HG03378 (cell line): Measurements from ENCODE around the gene C11orf52.
"Not testable (repeated sequence)": the region's sequence is repeated elsewhere in the genome, so short reads cannot be mapped to it uniquely, and the experiment has no call there.

Experiments
- ATAC-seq: cut with Tn5 transposase; IDR thresholded peaks from one replicate; pipeline ENCODE4 v1.9.1; 2021; ENCODE audit warnings: mild to moderate bottlenecking, moderate library complexity; ENCODE audit not compliant: unreplicated experiment

The C11orf52 gene

DNA sequence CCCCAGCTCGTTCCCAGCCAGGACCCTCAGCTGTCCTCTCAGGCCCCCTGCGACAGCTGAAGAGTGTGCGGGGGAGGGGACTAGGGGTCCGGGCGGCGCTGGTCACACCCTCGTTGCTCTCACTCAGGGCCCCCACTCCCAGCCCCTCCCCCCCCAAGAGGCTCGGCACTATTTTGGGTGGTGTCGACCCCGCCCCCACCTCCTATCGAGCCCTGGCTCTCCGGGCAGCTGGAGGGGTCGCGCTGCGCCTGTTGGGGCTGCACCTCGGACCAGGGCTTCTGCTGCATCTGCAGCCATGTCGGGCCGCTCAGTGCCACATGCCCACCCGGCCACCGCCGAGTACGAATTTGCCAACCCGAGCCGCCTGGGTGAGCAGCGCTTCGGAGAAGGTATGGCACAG lies 6.2 kb upstream of the C11orf52 start, which contains the start of gene HSPB2:
Gene HSPB2, plus strand, starts transcription at position 200 of the 400 bp plus-strand sequence. Its CDS starts 96 bp downstream, at position 296.
- no peak for ATAC-seq

DNA sequence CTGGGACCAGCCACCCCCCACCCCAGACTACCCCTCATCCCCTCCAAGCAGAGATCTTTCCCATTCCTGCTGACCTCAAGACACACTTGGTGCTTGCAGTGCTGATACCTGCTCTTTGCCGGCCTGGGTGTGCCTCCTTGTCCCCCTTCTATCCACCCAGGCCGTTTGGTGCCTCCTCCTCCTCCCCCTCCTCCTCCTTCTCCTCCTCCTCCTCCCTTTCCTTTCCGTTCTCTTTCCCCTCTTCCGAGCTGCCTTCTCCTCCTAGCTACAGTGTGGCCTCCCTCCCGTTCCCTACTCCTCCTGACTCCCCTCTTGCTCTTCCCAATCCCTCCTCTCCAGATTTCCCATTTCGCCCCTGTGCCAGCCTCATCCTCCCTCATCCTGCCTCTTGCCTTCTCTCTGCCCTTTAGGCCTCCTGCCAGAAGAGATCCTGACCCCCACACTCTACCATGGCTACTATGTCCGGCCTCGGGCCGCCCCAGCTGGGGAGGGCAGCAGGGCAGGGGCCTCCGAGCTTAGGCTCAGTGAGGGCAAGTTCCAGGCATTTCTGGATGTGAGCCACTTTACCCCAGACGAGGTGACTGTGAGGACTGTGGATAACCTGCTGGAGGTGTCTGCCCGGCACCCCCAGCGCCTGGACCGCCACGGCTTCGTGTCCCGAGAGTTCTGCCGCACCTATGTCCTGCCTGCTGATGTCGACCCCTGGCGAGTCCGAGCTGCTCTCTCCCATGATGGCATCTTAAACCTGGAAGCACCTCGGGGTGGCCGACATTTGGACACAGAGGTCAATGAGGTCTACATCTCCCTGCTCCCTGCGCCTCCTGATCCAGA lies 5.5 kb upstream of the C11orf52 start:
- no peak for ATAC-seq

DNA sequence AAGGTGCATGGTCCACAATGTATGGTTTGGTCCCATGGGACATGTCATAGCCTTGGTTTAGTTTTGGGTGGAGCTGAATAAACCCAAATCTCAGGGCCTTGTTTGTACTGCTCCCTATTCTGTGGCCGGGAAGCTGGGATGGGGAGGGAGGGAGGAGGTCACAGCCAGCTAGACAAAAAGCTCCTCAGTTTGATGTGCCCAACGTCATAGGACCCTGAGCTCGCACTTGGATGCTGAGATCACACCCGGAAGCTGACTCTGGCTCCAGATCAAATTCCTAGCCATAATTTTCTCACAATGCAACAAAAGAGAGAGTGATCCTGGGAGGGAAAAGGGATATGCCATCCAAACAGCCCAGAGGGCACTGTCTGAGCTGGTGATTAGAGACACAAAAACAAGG lies 4.7 kb upstream of the C11orf52 start:
- ATAC-seq, result no peak

DNA sequence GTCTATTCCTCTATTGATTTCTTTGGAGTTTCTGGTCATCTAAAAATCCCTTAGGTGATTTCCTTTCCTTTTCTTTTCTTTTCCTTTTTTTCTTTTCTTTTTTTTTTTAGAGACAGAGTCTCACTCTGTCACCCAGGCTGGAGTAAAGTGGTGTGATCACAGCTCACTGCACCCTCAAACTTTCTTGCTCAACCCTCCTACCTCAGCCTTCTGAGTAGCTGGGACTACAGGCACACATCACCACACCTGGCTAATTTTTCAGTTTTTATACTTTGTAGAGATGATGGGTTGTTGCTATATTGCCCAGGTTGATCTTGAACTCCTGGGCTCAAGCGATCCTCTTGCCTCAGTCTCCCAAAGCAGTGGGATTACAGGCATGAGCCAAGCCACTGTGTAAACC lies 1.9 kb upstream of the C11orf52 start:
- no peak for ATAC-seq

DNA sequence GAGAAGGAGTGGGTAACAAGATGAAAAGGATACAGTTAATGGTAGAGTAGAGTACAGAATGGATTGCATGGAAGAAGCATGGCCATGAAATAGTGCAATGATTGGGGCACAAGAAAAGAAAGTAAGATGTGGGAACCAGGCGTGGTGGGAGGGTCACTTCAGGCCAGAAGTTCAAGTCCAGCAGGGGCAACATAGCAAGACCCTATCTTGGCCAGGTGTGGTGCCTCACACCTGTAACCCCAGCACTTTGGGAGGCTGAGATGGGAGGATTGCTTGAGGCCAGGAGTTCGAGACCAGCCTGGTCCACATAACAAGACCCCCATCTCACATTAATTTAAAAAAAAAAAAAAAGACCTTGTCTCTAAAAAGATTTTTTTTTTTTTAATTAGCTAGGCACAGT lies 1.4 kb upstream of the C11orf52 start:
- no peak for ATAC-seq

DNA sequence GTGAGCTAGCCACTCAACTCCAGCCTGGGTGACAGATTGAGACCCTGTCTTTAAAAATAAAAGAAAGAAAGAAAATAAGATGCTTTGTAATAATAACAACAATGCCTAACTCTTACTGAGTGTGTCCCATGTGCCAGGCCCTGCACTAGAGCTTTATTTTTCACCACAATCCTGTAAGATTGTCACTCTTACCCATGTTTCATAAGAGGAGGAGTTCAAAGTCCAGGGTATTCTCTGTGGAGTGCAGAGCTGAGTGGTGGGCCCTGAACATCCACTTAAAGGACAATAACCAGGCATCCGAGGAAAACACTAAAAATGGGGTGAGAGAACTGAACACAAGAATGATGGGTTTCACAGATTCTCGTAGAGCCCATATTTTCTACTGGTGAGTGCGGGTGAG lies 925 bp upstream of the C11orf52 start:
- ATAC-seq, result no peak

DNA sequence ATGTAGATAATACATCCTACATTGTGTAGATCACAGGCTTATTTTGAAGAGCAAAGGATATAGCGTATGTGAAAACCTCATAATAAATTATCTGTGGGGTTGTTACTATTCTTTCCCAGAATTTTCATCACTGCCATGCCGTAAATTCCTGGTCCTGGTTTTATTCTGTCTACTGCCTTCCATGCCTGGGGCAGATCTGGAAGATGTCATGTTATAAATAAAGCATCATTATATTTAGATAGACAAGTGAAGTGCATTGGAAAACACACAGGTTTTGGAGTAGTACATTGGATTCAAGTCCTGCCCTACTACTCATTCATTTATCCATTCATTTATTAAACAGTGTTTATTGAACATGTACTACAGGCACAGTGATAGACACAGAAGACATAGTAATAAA lies 2.2 kb downstream of the C11orf52 start:
- ATAC-seq, result no peak

DNA sequence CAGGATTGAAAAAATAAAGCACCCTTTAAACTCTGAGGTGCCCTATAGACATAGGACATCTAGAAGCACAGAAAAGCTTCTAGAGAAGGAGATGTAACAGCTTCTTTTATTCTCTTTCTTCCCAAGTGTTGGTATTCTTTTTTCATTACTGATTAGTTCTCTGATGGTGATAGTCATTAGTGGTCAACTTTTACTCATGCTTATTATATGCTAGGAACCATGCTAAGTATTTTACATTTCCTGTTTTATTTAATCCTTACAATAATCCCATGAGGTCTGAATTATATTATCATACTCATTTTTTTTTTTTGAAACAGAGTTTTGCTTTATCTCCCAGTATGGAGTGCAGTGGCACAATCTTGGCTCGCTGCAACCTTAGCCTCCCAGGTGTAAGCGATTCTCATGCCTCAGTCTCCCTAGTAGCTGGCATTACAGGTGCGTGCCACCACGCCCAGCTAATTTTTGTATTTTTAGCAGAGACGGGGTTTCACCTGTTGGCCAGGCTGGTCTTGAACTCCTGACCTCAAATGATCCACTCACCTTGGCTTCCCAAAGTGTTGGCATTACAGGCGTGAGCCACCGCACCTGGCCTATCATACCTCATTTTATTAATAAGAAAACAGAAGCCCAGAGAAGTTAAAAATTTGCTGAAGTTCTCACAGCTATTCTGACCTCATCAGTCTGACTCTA lies 3.0 kb downstream of the C11orf52 start:
- ATAC-seq, result no peak

DNA sequence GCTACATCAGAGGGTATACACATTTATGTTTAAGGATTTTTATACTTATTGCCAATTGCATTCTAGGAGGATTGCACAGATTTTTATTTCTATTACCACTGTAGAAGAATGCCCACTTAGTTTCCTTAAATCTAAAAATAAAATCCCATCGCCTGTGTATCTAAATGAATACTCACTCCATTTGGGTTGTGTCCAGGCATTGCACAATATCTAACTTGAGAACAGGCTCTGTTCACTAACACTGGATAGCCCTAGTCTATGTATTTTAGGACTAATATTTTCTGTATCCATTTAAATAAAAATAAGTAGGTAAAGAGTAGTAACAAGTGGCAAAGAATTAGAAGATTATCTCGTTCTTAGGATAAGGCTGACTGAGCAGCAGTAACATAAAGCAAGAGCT lies 4.1 kb downstream of the C11orf52 start:
- ATAC-seq, result no peak

DNA sequence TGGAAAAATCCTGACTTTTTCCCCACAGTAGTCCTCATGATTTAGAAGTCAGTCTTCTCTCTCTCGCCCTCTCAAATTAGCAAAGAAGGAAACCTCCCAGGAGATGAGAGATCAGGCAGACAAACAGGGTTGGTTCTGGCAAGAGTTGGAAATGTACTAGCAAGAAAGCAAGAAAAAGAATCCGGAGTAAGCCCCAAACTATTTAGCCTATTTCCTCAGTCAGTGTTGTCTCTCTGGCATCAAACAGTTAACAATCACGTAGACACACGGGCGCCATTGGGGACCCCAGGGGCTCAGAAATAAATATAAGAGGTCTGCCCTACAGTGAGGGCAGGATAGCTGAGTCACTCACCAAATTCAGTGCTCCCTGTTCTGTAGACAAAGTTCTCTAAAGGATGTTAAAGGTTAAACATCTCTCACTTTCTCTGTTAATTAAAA lies 4.7 kb downstream of the C11orf52 start:
- no peak for ATAC-seq

DNA sequence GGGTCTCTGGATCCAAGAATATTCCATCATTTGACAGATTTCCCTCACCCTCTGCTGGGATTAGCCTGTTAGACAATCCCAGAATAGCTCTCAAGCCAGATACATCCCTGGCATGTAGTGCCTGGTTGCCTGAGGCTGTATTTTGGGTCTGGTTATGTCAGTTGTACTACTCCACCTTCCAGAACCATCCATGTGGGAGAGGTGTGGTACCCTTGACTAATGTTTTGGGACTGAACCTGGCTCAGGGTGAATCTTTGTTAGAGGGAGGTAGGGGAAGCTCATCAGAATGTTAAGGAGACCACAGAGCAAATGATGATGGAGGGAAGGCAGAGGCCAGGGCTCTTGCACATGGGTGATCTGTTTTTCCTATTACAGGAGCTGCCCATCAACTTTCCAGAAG lies 5.2 kb downstream of the C11orf52 start:
- no peak for ATAC-seq

DNA sequence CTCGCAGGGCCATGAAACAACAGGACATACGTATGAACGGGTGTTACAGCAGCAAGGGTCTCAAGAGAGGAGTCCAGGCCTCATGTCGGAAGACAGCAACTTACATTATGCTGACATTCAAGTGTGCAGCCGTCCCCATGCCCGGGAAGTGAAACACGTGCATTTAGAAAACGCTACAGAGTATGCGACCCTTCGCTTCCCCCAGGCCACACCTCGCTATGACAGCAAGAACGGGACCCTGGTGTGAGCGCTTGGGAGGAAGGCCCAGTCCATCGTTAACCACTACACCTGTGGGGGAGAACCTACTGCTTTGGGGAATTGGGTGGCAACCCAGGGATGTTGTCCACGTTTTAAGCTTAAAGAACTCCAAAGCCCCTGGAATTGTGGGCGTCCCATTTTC lies 7.2 kb downstream of the C11orf52 start:
- ATAC-seq, result no peak

DNA sequence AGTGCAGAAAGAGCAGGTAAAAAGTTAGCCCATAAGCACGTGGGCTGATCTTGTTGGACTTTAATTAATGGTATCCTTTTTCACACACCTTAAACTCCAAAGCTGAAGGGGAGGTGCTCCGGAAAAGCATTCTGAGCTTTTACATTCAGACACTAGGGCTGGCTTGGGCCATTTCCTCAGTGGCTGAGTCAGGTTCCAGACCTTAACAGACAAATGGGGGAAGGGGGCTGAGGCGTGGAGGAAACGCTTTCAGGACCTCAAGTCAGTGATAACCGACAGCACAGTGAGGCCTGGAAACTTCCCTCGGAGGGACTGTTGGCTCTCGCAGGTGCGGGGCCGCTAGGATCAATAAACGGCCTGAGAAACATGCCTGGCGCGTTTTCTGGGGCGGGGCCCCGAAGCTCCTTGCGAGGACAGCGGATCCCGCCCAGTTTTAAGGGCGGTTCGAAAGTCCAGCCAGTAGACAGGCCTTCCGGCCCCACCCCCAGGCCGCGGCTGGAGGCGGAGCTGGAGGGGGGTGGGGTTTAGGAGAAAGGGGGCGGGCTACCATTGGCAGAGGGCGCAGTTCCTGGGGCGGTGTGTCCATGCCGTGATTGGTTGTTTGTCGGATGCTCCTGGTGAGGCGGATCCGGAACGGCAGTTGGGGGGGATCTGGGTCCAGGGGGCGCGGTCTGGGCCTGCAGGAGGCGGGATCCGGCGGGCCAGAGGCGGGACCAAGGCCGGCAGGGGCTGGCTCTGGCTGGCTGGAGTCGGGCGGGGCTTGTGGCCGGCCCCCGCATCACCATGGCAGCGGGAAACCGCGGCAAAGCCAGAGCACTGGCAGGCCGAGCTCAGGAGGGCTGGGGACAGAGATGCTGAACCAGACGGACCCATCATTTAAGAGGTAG lies 8.0 kb downstream of the C11orf52 start:
- peak; percentile 83 for ATAC-seq

DNA sequence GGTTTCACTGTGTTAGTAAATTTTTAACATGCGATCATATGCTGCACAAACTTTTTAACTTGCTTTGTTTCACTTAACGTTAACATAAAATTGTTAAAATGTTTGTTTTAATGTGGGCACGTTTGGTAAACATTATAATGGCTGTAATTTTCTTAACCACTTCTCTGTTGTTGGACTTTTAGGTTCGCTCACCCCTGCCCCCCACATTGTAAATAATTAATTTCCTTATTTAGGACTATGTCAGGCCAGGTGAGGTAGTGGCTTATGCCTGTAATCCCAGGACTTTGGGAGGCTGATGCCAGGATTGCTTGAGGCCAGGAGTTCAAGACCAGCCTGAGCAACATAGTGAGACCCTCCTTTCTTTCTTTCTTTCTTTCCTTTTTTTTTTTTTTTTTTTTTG lies 11.8 kb downstream of the C11orf52 start:
- no peak for ATAC-seq

DNA sequence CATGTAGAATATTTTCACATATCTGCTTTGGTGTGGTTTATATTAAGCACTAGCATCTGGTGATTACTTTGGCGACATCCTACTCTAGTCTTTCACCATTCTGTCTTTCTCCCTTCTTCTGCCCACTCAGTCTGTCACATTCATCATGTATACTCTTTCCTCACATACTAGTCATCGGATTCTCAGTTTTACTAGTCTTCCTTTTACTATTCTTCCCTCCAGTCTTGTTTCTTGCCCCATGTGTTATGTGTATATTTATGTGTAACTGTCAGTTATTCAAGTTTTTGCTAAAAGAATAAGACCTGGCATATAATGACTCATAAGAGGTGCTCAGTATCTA lies 13.9 kb downstream of the C11orf52 start:
- no peak for ATAC-seq

DNA sequence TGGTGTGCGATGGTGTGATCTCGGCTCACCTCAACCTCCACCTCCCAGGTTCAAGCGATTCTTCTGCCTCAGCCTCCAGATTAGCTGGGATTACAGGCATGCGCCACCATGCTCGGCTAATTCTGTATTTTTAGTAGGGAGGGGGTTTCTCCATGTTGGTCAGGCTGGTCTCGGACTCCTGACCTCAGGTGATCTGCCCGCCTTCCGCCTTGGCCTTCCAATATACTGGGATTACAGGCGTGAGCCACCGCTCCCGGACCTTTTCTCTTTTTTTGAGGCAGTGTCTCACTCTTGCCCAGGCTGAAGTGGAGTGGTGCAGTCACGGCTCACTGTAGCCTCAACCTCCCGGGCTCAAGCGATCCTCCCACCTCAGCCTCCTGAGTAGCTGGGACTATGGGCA lies 14.5 kb downstream of the C11orf52 start:
- not testable (repeated sequence) for ATAC-seq

DNA sequence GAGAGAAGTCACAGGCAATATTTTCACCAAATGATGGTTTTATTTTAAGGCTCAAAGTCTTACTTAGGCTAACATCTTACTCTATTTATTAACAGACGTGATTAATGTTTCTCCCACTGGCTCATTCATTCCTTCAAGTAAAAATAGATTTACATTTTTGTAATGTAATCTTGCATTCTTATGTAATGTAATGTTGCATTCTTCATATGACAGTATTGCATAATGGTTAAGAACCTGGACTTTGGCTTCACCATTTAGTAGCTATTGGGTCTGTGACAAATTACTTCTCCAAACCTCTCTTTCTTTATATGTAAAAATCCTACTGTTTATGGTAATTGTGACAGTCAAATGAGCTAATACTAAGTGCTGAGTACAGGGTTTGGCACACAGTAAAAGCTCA lies 15.2 kb downstream of the C11orf52 start:
- ATAC-seq, result no peak

DNA sequence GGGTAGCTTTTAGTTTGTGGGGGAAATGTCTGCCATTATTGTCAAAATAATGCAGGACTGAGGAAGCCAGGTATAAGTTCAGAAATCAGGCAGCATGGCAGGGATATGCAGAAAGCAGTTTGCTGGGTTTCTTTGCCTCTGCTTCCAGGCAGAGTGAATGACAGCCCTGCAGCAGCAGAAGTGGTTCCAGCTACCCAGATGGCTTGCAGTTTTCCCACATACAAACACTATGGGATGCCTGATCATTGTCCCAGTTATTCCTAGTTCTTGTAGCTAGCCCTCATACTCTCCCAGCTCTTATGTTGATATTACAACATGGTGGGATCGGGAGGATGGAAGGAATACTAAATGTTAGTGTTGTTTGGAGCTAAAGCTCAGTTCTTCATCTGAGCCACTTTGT lies 15.6 kb downstream of the C11orf52 start:
- ATAC-seq, result no peak

DNA sequence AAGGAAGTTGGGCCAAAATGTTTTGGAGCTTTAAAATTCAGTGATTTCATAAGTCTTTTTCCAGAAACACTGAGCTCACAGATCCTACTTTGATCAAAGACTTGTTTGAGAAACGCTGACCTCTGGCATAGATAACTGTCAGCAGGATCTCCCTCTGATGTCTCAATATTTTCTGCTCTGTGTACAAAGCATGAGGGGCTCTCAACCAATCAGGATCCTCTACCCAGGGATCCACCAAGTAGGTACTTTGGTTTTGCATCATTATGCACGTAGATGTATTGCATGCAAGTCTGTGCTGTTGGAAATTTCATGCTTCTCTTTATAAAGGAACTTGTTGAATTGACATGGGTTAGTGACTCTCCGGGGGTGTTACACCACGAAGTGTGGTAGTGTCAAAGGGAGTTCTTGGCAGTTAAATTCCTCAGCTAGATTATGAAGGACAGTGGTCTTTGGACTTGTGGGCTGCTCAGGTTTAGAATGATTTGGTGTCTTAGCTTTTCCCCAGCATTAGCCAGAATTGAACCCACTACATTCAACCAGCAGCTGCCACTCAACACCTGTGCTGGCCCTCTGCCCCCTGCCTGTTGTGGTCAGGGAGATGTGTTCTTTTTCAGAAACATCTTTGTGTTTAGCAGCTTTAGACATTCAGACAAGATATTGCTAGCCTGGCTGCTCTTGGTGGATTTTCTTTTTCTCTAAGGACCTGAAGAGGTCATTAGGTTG lies 16.8 kb downstream of the C11orf52 start:
- ATAC-seq, result no peak

DNA sequence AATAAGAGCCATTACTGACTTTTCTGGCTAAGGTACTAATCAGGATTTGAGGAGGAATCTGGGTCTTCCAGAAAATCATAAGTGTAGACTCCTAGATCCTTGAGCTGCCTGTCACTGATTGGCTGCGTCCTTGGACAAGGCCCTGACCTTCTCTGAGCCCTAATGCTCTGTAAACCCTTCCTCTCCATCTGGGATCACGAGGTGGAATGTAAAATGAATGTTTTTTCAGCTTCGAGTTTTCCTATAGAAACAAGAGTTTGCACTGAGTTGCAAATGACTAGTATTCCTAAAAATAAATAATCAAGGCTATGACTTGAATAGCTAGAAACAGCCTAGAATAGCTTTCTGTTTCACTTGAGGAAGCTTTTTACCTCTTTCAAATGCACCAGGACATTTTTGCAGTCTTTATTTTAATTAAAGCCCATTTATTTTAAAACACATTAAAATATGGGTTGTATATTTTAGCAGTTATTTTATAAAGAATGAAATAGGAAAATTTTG lies 17.4 kb downstream of the C11orf52 start:
- ATAC-seq, result no peak

DNA sequence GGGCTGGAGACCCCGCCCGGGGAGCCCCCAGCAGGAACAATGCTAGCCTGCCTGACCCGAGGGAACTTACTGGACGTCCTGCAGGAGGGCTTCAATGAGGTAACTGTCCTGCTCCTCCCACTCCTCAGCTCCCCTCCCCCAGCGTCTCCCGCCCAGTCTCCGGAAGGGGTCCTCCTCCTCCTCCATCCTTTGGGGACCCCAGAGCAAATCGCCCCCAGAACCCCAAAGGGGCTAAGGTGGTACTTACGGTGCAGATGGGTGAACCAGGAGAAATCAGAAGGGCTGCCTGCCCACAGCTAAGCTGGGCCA lies 18.7 kb downstream of the C11orf52 start:
- ATAC-seq, result no peak
